Lower leg skin (tissue), 4 donors: ENCODE results near the gene DDO. TPM values are rescaled to one million over a fixed set of nuclear protein-coding genes. Genes with fewer than 3 reads are reported as not detected.

Experiments
- DNase-seq, 2 donors: peaks; one replicate each; pipeline ENCODE4 v3.0.0-alpha.2; 2019; ENCODE audit warnings: low spot score in 2 of 2
- H3K4me3 ChIP-seq: fragments of 200-600 bp; sonication (generic); 2 replicates; pipeline ENCODE4 v1.5.1; 2017; ENCODE audit warnings: mild to moderate bottlenecking, low read depth; ENCODE audit not compliant: poor library complexity, severe bottlenecking
- POLR2A ChIP-seq, 2 donors: fragments of 450-650 bp; IDR thresholded peaks; one replicate each; pipeline ENCODE4 v1.6.1; 2016 to 2017; ENCODE audit warnings: antibody characterized with exemption in 2 of 2, mild to moderate bottlenecking in 1 of 2, moderate library complexity in 1 of 2
- WGBS, 2 donors: methylation state at CpG; one replicate each; pipeline ENCODE4 v1.1.5; 2018; 5-methylcytosine and 5-hydroxymethylcytosine counted together
- intact Hi-C: fragments of 100-400 bp; cut with DNase I; formaldehyde crosslinking; loops from one replicate; pipeline ENCODE4 v1.15.0; 2023; ENCODE audit warnings: low total_unique reads
- total RNA-seq, 4 donors: library from RNA; depleted of rRNA; stranded (reverse); fragments of >200 nt; gene quantifications; one replicate each; pipeline ENCODE4 v1.1.0, GENCODE V29; 2016
- TF ChIP-seq, protein P1 (sequence below), 3 donors: fragments of 450-650 bp; IDR thresholded peaks; one replicate each; pipeline ENCODE4 v1.5.1; 2016; ENCODE audit warnings: antibody characterized with exemption in 3 of 3, mild to moderate bottlenecking in 3 of 3, moderate library complexity in 2 of 3

The DDO gene
- total RNA-seq, 4 donors from 2014 or later: 0.17 to 1.2 (median 0.91) TPM; not detected in 1

- WGBS, 2 donors: 74 to 77% methylated on average over 2 of the region's 2 CpGs
- intact Hi-C loops: no loop called here
- no peak for DNase-seq
- H3K4me3 ChIP-seq: no peak overlapping the region
- TF ChIP-seq POLR2A (IDR thresholded peaks at IDR 0.05): no peak
- TF ChIP-seq, protein P1, sequence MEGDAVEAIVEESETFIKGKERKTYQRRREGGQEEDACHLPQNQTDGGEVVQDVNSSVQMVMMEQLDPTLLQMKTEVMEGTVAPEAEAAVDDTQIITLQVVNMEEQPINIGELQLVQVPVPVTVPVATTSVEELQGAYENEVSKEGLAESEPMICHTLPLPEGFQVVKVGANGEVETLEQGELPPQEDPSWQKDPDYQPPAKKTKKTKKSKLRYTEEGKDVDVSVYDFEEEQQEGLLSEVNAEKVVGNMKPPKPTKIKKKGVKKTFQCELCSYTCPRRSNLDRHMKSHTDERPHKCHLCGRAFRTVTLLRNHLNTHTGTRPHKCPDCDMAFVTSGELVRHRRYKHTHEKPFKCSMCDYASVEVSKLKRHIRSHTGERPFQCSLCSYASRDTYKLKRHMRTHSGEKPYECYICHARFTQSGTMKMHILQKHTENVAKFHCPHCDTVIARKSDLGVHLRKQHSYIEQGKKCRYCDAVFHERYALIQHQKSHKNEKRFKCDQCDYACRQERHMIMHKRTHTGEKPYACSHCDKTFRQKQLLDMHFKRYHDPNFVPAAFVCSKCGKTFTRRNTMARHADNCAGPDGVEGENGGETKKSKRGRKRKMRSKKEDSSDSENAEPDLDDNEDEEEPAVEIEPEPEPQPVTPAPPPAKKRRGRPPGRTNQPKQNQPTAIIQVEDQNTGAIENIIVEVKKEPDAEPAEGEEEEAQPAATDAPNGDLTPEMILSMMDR (IDR thresholded peaks at IDR 0.05): no peak
Observed at GRCh38 chr6:110366256-110366655, 49.1 kb downstream of the DDO start.

- DNase-seq: no peak
- intact Hi-C loops: no loop called here
- WGBS, 2 donors: 69 to 74% methylated on average over 5 of the region's 5 CpGs
- no peak for TF ChIP-seq POLR2A (IDR thresholded peaks at IDR 0.05)
- TF ChIP-seq, protein P1 (IDR thresholded peaks at IDR 0.05): no peak
- H3K4me3 ChIP-seq: no peak overlapping the region
Observed at GRCh38 chr6:110364364-110365105, 50.8 kb downstream of the DDO start.

DNA sequence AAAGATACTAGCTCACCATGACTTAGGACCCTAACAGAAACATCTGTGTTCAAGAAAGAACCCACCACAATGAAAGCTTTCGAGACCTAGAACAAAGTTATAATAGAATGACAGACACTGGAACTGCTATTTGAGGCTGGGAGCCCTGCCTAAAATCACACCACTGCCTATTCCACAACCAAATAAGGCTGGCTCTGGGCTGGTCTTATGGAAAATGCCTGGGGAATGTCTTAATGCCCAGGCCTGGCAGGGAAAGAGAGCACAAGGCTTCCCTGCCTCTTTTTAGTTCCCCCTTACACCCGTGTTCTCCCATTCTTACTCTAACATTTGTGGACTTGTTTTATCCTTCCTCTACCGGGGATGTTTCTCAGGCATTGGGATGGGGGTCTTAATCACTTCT is 51.6 kb downstream of the DDO start:
- DNase-seq: no peak
- TF ChIP-seq, protein P1 (IDR thresholded peaks at IDR 0.05): no peak
- no peak for TF ChIP-seq POLR2A (IDR thresholded peaks at IDR 0.05)
- WGBS, 2 donors: 69 to 81% methylated on average over 3 of the region's 3 CpGs
- intact Hi-C loops: no loop called here
- H3K4me3 ChIP-seq: no peak overlapping the region

DNA sequence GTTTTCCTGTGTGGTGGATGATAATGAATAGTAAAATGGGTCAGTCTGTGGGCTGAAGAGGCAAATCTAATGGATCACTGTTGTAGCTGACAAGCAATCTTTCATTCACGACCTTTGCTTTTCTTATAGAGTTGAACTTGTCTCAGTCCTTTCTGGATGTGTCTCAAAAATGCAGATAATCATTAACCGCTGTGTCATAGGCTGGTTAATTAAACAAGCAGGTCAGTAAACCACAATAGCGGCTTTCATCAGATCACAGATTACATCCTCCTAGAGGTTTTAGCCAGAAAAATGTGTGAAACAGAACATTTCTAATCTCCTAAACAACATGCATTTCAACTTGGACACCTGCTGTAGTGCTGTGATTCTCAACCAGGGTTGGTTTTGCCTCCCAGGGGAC is 54.7 kb downstream of the DDO start:
- no peak for DNase-seq
- 85 to 86% methylated on average over 3 of the region's 3 CpGs for WGBS, 2 donors
- intact Hi-C loops: no loop called here
- H3K4me3 ChIP-seq: no peak overlapping the region
- TF ChIP-seq, protein P1 (IDR thresholded peaks at IDR 0.05): no peak
- no peak for TF ChIP-seq POLR2A (IDR thresholded peaks at IDR 0.05)

- DNase-seq: no peak
- intact Hi-C loops: no loop called here
- TF ChIP-seq, protein P1 (IDR thresholded peaks at IDR 0.05): no peak
- TF ChIP-seq POLR2A (IDR thresholded peaks at IDR 0.05): no peak
- H3K4me3 ChIP-seq: no peak overlapping the region
- 79 to 84% methylated on average over 5 of the region's 5 CpGs for WGBS, 2 donors
Observed at GRCh38 chr6:110359556-110359955, 55.8 kb downstream of the DDO start.
